ENCODE results near the gene CEP112. TPM values are rescaled to one million over a fixed set of nuclear protein-coding genes. Genes with fewer than 3 reads are reported as not detected.

CEP112 gene
- total RNA-seq, 4 donors from 2014 or later: 14.6 to 21.2 (median 20.2) TPM

DNA sequence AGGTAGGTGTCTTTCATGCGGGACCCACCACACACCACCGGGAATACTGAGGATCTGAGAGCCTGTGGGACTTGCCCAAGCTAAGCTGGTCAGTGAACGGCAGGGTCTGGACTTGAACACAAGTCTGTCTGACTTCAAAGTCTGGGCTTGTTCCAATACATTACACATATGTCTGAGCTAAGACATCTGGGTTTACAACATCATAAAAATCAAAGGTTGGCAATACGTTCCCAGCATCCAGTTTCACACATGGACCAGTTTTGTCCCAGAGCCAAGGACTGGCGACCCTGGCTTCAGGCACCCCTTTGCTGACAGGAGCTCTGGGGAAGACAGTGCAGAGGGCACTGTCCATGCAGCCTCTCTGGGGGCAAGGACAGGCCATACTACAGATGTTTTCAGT is 602.6 kb downstream of the CEP112 start:
- H3K9me3 ChIP-seq: no peaks in the 10 kb centered on the region
- 91 to 96% methylated on average over 5 of the region's 5 CpGs for WGBS, 2 donors
- intact Hi-C loops (cut with DNase I): no loop called here
- peaks cover 0 to 16% of the 10 kb centered on the region in 2 donors for H3K4me1 ChIP-seq
- no peak for TF ChIP-seq POLR2A (IDR thresholded peaks at IDR 0.05)
- TF ChIP-seq, protein P1, sequence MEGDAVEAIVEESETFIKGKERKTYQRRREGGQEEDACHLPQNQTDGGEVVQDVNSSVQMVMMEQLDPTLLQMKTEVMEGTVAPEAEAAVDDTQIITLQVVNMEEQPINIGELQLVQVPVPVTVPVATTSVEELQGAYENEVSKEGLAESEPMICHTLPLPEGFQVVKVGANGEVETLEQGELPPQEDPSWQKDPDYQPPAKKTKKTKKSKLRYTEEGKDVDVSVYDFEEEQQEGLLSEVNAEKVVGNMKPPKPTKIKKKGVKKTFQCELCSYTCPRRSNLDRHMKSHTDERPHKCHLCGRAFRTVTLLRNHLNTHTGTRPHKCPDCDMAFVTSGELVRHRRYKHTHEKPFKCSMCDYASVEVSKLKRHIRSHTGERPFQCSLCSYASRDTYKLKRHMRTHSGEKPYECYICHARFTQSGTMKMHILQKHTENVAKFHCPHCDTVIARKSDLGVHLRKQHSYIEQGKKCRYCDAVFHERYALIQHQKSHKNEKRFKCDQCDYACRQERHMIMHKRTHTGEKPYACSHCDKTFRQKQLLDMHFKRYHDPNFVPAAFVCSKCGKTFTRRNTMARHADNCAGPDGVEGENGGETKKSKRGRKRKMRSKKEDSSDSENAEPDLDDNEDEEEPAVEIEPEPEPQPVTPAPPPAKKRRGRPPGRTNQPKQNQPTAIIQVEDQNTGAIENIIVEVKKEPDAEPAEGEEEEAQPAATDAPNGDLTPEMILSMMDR (IDR thresholded peaks at IDR 0.05): no peak
- no peak overlapping the region for H3K27ac ChIP-seq
- no peak for DNase-seq
- no peaks in the 10 kb centered on the region for H3K36me3 ChIP-seq
- no peak overlapping the region for H3K4me3 ChIP-seq (replicated peaks in 1 of 3)
- no peaks in the 10 kb centered on the region for H3K27me3 ChIP-seq

DNA sequence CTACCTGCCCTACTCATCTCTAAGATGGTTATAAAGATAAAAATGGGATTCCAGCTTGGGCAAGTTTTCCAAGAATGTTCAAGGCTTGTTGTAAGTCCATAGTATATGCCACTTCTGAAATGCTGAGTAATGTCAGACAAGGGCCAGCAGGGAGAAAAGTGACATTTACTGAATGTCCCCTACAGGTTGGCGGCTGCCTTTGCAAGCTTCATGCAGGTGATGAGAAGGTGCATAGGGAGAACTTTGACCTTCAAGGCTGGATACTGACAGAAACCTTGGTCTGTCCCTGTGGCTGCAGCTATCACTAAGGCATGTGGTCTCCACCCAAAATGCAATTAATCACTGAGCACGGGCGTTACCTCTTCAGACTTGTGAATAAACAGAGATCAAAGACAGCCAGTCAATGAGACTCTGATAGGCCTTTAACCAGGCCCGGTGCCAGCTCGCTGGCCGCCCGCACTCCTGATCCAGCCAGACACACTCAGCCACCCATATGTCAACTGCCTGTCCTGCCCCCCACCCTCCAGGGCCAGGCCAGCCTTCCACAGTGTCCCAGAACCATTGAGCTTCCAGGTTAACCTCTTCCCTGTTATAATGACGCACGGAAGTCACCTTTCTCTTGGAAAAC is 603.6 kb downstream of the CEP112 start:
- DNase-seq: peak; percentile 25 to 34
- intact Hi-C loops (cut with DNase I): no loop called here
- H3K4me3 ChIP-seq (replicated peaks in 1 of 3): no peak overlapping the region
- peaks cover 0 to 16% of the 10 kb centered on the region in 2 donors for H3K4me1 ChIP-seq
- TF ChIP-seq, protein P1 (IDR thresholded peaks at IDR 0.05): no peak
- no peak for TF ChIP-seq POLR2A (IDR thresholded peaks at IDR 0.05)
- no peak overlapping the region for H3K27ac ChIP-seq
- WGBS, 2 donors: 64 to 69% methylated on average over 7 to 9 of the region's 9 CpGs
- no peaks in the 10 kb centered on the region for H3K27me3 ChIP-seq
- H3K9me3 ChIP-seq: no peaks in the 10 kb centered on the region
- no peaks in the 10 kb centered on the region for H3K36me3 ChIP-seq

DNA sequence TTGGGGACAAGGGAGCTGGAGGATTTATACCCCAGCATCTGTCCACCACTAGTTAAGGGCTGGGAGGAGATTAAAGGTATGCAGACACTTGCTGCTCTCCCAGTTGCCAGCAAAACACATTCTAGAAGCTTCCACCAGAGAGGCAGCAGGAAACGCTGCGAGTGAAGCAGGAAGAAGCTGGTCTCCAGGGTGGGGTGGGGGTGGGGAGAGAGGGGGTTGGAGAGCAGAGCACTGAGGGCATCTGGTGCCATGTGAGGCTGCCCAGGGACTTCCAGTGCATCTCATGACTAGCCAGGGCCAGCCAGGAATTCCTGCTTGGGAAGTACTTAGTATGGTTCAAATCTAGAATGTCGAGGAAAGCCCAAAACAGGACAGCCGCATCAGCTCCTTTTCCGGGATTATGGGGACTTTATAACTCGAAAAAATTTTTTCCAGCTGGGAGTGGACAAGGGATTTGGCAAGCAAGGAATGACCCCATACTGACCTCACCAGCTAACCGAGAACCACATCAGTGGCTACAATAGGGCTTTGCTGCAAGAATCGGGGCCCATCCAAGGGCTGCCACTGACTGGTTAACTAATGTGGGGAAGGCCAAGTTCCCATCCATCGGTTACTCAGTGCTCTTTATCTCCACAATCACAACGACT is 604.3 kb downstream of the CEP112 start:
- H3K4me1 ChIP-seq: peaks cover 0 to 16% of the 10 kb centered on the region in 2 donors
- no peak overlapping the region for H3K4me3 ChIP-seq (replicated peaks in 1 of 3)
- H3K9me3 ChIP-seq: no peaks in the 10 kb centered on the region
- WGBS, 2 donors: 71% methylated on average over 10 of the region's 10 CpGs
- H3K27ac ChIP-seq: no peak overlapping the region
- no peak for DNase-seq
- no peaks in the 10 kb centered on the region for H3K27me3 ChIP-seq
- TF ChIP-seq POLR2A (IDR thresholded peaks at IDR 0.05): no peak
- TF ChIP-seq, protein P1 (IDR thresholded peaks at IDR 0.05): no peak
- intact Hi-C loops (cut with DNase I): no loop called here
- no peaks in the 10 kb centered on the region for H3K36me3 ChIP-seq

DNA sequence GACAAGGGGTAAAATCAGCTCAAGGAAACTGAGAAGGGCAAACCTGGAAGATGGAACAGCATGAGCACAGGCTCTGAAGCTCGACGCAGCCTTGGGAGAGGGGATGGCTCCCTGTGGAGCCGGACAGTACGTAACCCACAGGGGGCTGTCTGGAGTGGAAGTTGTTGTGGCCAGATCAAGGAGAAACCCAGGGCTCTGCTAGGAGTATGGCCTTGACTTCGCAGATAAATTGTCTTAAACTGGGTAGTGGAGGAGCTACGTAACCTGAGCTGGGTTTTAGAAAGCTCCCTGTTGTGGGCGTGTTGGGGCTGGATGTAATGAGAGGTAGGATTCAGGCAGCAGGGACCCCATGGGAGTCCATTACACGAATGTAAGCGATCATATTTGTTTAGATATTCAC is 605.0 kb downstream of the CEP112 start:
- TF ChIP-seq, protein P1 (IDR thresholded peaks at IDR 0.05): no peak
- no peak for TF ChIP-seq POLR2A (IDR thresholded peaks at IDR 0.05)
- Histone ChIP-seq H3K27ac (no peak overlapping the region), H3K36me3 (no peaks in the 10 kb centered on the region), H3K9me3 (no peaks in the 10 kb centered on the region), H3K4me1 (peaks cover 0 to 16% of the 10 kb centered on the region in 2 donors), H3K27me3 (no peaks in the 10 kb centered on the region), H3K4me3 (replicated peaks in 1 of 3) (no peak overlapping the region)
- no peak for DNase-seq
- WGBS, 2 donors: 83 to 85% methylated on average over 9 of the region's 9 CpGs
- intact Hi-C loops (cut with DNase I): no loop called here

Other genes starting within 250 kb of the CEP112 start
- gene APOH, start 37.3 kb upstream of the CEP112 start, total RNA-seq: not detected
- 10 to 100 TPM in 3 of 4 donors, 1 to 10 TPM in 1; 6.7 to 24.2 (median 15.3) TPM for gene PRKCA, start 110.5 kb upstream of the CEP112 start, total RNA-seq